GM12878 (cell line): ENCODE data around the gene RASGRF1. TPM values are rescaled to one million over a fixed set of nuclear protein-coding genes. Genes with fewer than 3 reads are reported as not detected.

Experiments used
- ATAC-seq: fragments of 200-7000 bp; cut with Tn5 transposase; 3 replicates; pipeline ENCODE4 v1.9.1; 2020; ENCODE audit warnings: mild to moderate bottlenecking, moderate library complexity
- BruUV-seq: library from RNA; stranded (reverse); fragments of 400-500 nt; replicated peaks from 2 replicates; lab custom pipeline; 2021; lab: Mats Ljungman, UMichigan
- CTCF ChIA-PET: fragments of 300-600 bp; sonication (Branson Sonifier 250); formaldehyde crosslinking; extraction: SDS; loops from one replicate; lab custom pipeline; 2021; ENCODE audit warnings: inconsistent platforms; lab: Yijun Ruan, JAX
- POLR2A ChIA-PET: fragments of 350-600 bp; formaldehyde crosslinking; extraction: SDS; loops from one replicate; lab custom pipeline; 2021; ENCODE audit warnings: inconsistent platforms; lab: Charles Lee
- RAD21 ChIA-PET: fragments of 300-600 bp; sonication (Branson Sonifier 250); formaldehyde crosslinking; loops from one replicate; lab custom pipeline; 2023; ENCODE audit warnings: antibody characterized with exemption; ENCODE audit not compliant: unreplicated experiment; lab: Charles Lee
- SMC1A ChIA-PET: fragments of 300-600 bp; sonication (Branson Sonifier 250); formaldehyde crosslinking; loops from one replicate; lab custom pipeline; 2023; ENCODE audit not compliant: unreplicated experiment, uncharacterized antibody; lab: Charles Lee
- DNase-seq: peaks from one replicate; pipeline ENCODE4 v3.0.0-alpha.2; 2011; ENCODE audit warnings: low read depth, low spot score
- FAIRE-seq: peaks from 3 replicates; lab custom pipeline; 2011; peaks lifted over from hg19 to GRCh38; lab: Jason Lieb, UNC
- H2AFZ ChIP-seq: 2 replicates; pipeline ENCODE4 v1.6.0; 2011; ENCODE audit warnings: low read depth, low read length, control low read depth; ENCODE audit not compliant: control insufficient read depth
- H3K27ac ChIP-seq: 2 replicates; pipeline ENCODE4 v1.5.1; 2011; ENCODE audit warnings: control low read depth; ENCODE audit not compliant: control insufficient read depth, insufficient read depth
- H3K27me3 ChIP-seq, 2 experiments: replicated peaks in 1 of 2; 2 replicates each; pipeline versions ENCODE4 v1.6.0 to v1.6.1; 2011; ENCODE audit warnings: low read length in 1 of 2; ENCODE audit not compliant: control insufficient read depth in 2 of 2, insufficient read depth in 2 of 2
- H3K36me3 ChIP-seq, 2 experiments: 2 replicates each; pipeline ENCODE4 v1.5.1; 2011; ENCODE audit warnings: low read length in 1 of 2; ENCODE audit not compliant: control insufficient read depth in 2 of 2, insufficient read depth in 2 of 2
- H3K4me1 ChIP-seq: 2 replicates; pipeline ENCODE4 v1.6.1; 2011; ENCODE audit warnings: mild to moderate bottlenecking, low read length, moderate library complexity, mixed read lengths; ENCODE audit not compliant: control insufficient read depth, insufficient read depth
- H3K4me2 ChIP-seq: 2 replicates; pipeline ENCODE4 v1.6.0; 2011; ENCODE audit warnings: control low read depth; ENCODE audit not compliant: control insufficient read depth, insufficient read depth
- H3K4me3 ChIP-seq: fragments of 200-600 bp; sonication (generic); 2 replicates; pipeline ENCODE4 v1.5.1; 2016
- H3K79me2 ChIP-seq: 2 replicates; pipeline ENCODE4 v1.6.0; 2011; ENCODE audit warnings: low read length; ENCODE audit not compliant: control insufficient read depth, insufficient read depth
- H3K9ac ChIP-seq: 2 replicates; pipeline ENCODE4 v1.8.0; 2011; ENCODE audit warnings: low read length, control low read depth, mixed read lengths; ENCODE audit not compliant: control insufficient read depth, insufficient read depth
- H3K9me3 ChIP-seq: replicated peaks from 3 replicates; pipeline ENCODE4 v1.5.1; 2011; ENCODE audit warnings: mild to moderate bottlenecking, low read length; ENCODE audit not compliant: control insufficient read depth, insufficient read depth
- H4K20me1 ChIP-seq: 2 replicates; pipeline ENCODE4 v1.6.0; 2011; ENCODE audit not compliant: control insufficient read depth, insufficient read depth
- FOXK2 ChIP-seq: fragments of 450-650 bp; IDR thresholded peaks from 2 replicates; pipeline ENCODE4 v1.6.1; 2017; ENCODE audit warnings: mild to moderate bottlenecking, moderate library complexity
- NFYB ChIP-seq: IDR thresholded peaks from 2 replicates; pipeline ENCODE4 v1.6.1; 2011; ENCODE audit warnings: low read depth, mild to moderate bottlenecking, low read length, improper control_type of control experiment, moderate library complexity; ENCODE audit not compliant: insufficient read depth
- RBBP5 ChIP-seq: fragments of 200-600 bp; sonication (generic); conservative IDR thresholded peaks from 2 replicates; pipeline ENCODE4 v1.6.1; 2016
- RUNX3 ChIP-seq: IDR thresholded peaks from 2 replicates; pipeline ENCODE4 v1.6.1; 2012; ENCODE audit warnings: low read length, inconsistent platforms
- WGBS: methylation state at CpG from one replicate; pipeline ENCODE4 v1.1.6; 2016; ENCODE audit warnings: low lambda C conversion rate; ENCODE audit not compliant: insufficient replicate concordance, insufficient coverage; ENCODE audit errors: missing lambda C conversion rate; 5-methylcytosine and 5-hydroxymethylcytosine counted together
- in situ Hi-C: fragments of 300-500 bp; cut with MboI; formaldehyde crosslinking; loops from 9 replicates; pipeline ENCODE4 v1.14.3; 2018; ENCODE audit warnings: mixed read lengths
- intact Hi-C: fragments of 100-400 bp; cut with micrococcal nuclease; formaldehyde crosslinking; loops from one replicate; pipeline ENCODE4 v1.14.2; 2022; ENCODE audit not compliant: unreplicated experiment
- polyA plus RNA-seq, 11 experiments: library from polyadenylated mRNA; depleted of rRNA in 4 of 11; unstranded in 6 of 11; stranded (reverse) in 5 of 11; fragments of >200 nt; fragmentation: Nextera tagmentation in 4 of 11; fragmentation: Illumina TruSeq in 1 of 11; extraction: Ambion mirVana in 4 of 11; extraction: Trizol in 1 of 11; gene quantifications; 1 replicate in 1 of 11; 2 replicates in 10 of 11; pipeline versions ENCODE4 v1.2.1 to v1.2.3, GENCODE V29; 2011 to 2016; ENCODE audit warnings: inconsistent platforms in 2 of 11, missing spikeins in 2 of 11, low read depth in 1 of 11
- total RNA-seq, 4 experiments: library from RNA; depleted of rRNA in 3 of 4; stranded (reverse); fragments of >200 nt in 3 of 4; fragmentation: Illumina TruSeq in 1 of 4; extraction: Trizol in 1 of 4; gene quantifications; 2 replicates each; pipeline versions ENCODE4 v1.2.1 to v1.2.3, GENCODE V29; 2013 to 2021
- TF ChIP-seq, protein P1 (sequence below): fragments of 450-650 bp; IDR thresholded peaks from 2 replicates; pipeline ENCODE4 v1.6.1; 2016; ENCODE audit warnings: mild to moderate bottlenecking
- TF ChIP-seq, protein P2 (sequence below): fragments of 450-650 bp; IDR thresholded peaks from 2 replicates; pipeline ENCODE4 v1.6.1; 2016; ENCODE audit warnings: mild to moderate bottlenecking, moderate library complexity, borderline replicate concordance
- TF ChIP-seq, protein P3 (sequence below): IDR thresholded peaks from 2 replicates; pipeline ENCODE4 v1.6.1; 2012; ENCODE audit warnings: low read depth, low read length, improper control_type of control experiment

The RASGRF1 gene
- total and polyA plus RNA-seq, 10 of the 15 experiments (the other 5 are each of a cell fraction or from before 2014, with no cell fraction given): 0.20 to 1.9 (median 0.86) TPM

- ChIA-PET CTCF (no interaction called here), POLR2A (no interaction called here), RAD21 (no interaction called here), SMC1A (no interaction called here)
- FAIRE-seq (no peak), ATAC-seq (no peak), DNase-seq (no peak)
- WGBS: 41% methylated on average over 5 of the region's 5 CpGs
- Histone ChIP-seq H2AFZ (no peak overlapping the region), H3K4me2 (no peak overlapping the region), H4K20me1 (no peaks in the 10 kb centered on the region), H3K27me3 (peaks cover 0 to 2% of the 10 kb centered on the region in 2 experiments; a peak in 1 of 4 replicates), H3K79me2 (no peaks in the 10 kb centered on the region), H3K4me3 (no peak overlapping the region), H3K4me1 (no peaks in the 10 kb centered on the region), H3K9me3 (no peaks in the 10 kb centered on the region), H3K9ac (no peak overlapping the region), H3K36me3 (no peaks in the 10 kb centered on the region), H3K27ac (no peak overlapping the region)
- in situ Hi-C loops: no loop called here
- no peak for TF ChIP-seq FOXK2
- TF ChIP-seq, protein P1, sequence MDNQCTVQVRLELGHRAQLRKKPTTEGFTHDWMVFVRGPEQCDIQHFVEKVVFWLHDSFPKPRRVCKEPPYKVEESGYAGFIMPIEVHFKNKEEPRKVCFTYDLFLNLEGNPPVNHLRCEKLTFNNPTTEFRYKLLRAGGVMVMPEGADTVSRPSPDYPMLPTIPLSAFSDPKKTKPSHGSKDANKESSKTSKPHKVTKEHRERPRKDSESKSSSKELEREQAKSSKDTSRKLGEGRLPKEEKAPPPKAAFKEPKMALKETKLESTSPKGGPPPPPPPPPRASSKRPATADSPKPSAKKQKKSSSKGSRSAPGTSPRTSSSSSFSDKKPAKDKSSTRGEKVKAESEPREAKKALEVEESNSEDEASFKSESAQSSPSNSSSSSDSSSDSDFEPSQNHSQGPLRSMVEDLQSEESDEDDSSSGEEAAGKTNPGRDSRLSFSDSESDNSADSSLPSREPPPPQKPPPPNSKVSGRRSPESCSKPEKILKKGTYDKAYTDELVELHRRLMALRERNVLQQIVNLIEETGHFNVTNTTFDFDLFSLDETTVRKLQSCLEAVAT: no peak
- TF ChIP-seq NFYB: peak; percentile 67
- TF ChIP-seq, protein P2, sequence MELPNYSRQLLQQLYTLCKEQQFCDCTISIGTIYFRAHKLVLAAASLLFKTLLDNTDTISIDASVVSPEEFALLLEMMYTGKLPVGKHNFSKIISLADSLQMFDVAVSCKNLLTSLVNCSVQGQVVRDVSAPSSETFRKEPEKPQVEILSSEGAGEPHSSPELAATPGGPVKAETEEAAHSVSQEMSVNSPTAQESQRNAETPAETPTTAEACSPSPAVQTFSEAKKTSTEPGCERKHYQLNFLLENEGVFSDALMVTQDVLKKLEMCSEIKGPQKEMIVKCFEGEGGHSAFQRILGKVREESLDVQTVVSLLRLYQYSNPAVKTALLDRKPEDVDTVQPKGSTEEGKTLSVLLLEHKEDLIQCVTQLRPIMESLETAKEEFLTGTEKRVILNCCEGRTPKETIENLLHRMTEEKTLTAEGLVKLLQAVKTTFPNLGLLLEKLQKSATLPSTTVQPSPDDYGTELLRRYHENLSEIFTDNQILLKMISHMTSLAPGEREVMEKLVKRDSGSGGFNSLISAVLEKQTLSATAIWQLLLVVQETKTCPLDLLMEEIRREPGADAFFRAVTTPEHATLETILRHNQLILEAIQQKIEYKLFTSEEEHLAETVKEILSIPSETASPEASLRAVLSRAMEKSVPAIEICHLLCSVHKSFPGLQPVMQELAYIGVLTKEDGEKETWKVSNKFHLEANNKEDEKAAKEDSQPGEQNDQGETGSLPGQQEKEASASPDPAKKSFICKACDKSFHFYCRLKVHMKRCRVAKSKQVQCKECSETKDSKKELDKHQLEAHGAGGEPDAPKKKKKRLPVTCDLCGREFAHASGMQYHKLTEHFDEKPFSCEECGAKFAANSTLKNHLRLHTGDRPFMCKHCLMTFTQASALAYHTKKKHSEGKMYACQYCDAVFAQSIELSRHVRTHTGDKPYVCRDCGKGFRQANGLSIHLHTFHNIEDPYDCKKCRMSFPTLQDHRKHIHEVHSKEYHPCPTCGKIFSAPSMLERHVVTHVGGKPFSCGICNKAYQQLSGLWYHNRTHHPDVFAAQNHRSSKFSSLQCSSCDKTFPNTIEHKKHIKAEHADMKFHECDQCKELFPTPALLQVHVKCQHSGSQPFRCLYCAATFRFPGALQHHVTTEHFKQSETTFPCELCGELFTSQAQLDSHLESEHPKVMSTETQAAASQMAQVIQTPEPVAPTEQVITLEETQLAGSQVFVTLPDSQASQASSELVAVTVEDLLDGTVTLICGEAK: no peak
- no peak for TF ChIP-seq RBBP5
- TF ChIP-seq RUNX3: no peak
- TF ChIP-seq, protein P3, sequence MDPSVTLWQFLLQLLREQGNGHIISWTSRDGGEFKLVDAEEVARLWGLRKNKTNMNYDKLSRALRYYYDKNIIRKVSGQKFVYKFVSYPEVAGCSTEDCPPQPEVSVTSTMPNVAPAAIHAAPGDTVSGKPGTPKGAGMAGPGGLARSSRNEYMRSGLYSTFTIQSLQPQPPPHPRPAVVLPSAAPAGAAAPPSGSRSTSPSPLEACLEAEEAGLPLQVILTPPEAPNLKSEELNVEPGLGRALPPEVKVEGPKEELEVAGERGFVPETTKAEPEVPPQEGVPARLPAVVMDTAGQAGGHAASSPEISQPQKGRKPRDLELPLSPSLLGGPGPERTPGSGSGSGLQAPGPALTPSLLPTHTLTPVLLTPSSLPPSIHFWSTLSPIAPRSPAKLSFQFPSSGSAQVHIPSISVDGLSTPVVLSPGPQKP: no peak
- BruUV-seq: no TSS peak
- intact Hi-C loops: no loop called here
Observed at GRCh38 chr15:79122391-79122790, 31.8 kb upstream of the RASGRF1 start.
